ENCODE measurements around the gene KLF7. TPM values are rescaled to one million over a fixed set of nuclear protein-coding genes. Genes with fewer than 3 reads are reported as not detected.

The KLF7 gene
- total RNA-seq, 4 donors from 2014 or later: 22.5 to 63.5 (median 37.1) TPM

- no peak for DNase-seq
- Histone ChIP-seq H3K27me3 (no peaks in the 10 kb centered on the region), H3K27ac (no peak overlapping the region), H3K9me3 (no peaks in the 10 kb centered on the region), H3K4me1 (no peaks in the 10 kb centered on the region), H3K4me3 (no peak overlapping the region), H3K36me3 (no peaks in the 10 kb centered on the region)
- TF ChIP-seq, protein P1, sequence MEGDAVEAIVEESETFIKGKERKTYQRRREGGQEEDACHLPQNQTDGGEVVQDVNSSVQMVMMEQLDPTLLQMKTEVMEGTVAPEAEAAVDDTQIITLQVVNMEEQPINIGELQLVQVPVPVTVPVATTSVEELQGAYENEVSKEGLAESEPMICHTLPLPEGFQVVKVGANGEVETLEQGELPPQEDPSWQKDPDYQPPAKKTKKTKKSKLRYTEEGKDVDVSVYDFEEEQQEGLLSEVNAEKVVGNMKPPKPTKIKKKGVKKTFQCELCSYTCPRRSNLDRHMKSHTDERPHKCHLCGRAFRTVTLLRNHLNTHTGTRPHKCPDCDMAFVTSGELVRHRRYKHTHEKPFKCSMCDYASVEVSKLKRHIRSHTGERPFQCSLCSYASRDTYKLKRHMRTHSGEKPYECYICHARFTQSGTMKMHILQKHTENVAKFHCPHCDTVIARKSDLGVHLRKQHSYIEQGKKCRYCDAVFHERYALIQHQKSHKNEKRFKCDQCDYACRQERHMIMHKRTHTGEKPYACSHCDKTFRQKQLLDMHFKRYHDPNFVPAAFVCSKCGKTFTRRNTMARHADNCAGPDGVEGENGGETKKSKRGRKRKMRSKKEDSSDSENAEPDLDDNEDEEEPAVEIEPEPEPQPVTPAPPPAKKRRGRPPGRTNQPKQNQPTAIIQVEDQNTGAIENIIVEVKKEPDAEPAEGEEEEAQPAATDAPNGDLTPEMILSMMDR (IDR thresholded peaks at IDR 0.05): no peak
- no peak for TF ChIP-seq POLR2A (IDR thresholded peaks at IDR 0.05)
Observed at GRCh38 chr2:207188626-207189419, 23.1 kb upstream of the KLF7 start.

DNA sequence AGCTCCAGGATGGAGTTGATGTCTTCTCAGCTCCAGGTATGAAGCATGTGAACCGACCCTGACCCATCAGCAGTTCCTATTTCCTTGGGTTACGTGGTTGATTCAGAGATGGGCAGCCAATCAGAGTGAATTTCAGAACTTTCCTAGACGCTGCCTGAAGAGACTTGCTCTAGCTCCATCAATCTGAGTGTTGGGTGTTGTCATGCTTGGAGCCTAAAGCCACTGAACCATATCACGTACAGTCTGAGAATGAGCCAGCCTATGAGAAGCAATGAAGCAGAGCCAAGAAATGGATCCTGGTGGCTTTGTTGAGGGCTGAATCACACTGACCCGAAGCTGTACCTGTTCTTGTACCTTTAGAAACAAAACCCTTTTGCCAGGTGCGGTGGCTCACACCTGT, 19.6 kb upstream of the KLF7 start:
- TF ChIP-seq POLR2A (IDR thresholded peaks at IDR 0.05): no peak
- TF ChIP-seq, protein P1 (IDR thresholded peaks at IDR 0.05): no peak
- Histone ChIP-seq H3K9me3 (no peaks in the 10 kb centered on the region), H3K4me3 (no peak overlapping the region), H3K4me1 (no peaks in the 10 kb centered on the region), H3K36me3 (no peaks in the 10 kb centered on the region), H3K27me3 (no peaks in the 10 kb centered on the region), H3K27ac (no peak overlapping the region)
- no peak for DNase-seq

GRCh38 chr2:207184768-207185167, 19.0 kb upstream of the KLF7 start:
- Histone ChIP-seq H3K27ac (no peak overlapping the region), H3K4me1 (no peaks in the 10 kb centered on the region), H3K4me3 (no peak overlapping the region), H3K9me3 (no peaks in the 10 kb centered on the region), H3K27me3 (no peaks in the 10 kb centered on the region), H3K36me3 (no peaks in the 10 kb centered on the region)
- TF ChIP-seq, protein P1 (IDR thresholded peaks at IDR 0.05): no peak
- no peak for TF ChIP-seq POLR2A (IDR thresholded peaks at IDR 0.05)
- no peak for DNase-seq

DNA sequence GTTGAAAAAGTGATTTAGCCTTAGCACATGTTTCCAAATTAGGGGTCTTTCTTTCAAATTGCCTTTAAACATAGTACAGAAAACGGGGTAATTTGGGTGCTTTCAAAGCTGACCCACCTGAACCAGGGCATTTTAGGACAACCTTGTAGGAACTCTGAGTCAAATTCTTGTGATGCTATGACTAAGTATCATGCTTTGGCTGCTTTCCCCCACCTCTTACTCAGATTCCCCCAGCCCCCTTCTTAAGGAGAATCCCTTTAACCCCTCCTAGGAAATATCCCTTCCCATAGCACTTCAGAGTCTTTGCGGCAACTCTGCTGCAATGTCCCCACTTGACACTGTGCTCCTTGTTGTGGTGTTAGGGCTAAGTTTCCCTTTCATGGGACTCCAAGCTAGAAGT, 18.6 kb upstream of the KLF7 start:
- Histone ChIP-seq H3K4me1 (no peaks in the 10 kb centered on the region), H3K27me3 (no peaks in the 10 kb centered on the region), H3K4me3 (no peak overlapping the region), H3K36me3 (no peaks in the 10 kb centered on the region), H3K9me3 (no peaks in the 10 kb centered on the region), H3K27ac (no peak overlapping the region)
- DNase-seq: no peak
- TF ChIP-seq POLR2A (IDR thresholded peaks at IDR 0.05): no peak
- TF ChIP-seq, protein P1 (IDR thresholded peaks at IDR 0.05): no peak

- no peaks in the 10 kb centered on the region for H3K36me3 ChIP-seq
- no peak overlapping the region for H3K4me3 ChIP-seq
- no peak for DNase-seq
- H3K9me3 ChIP-seq: no peaks in the 10 kb centered on the region
- H3K27ac ChIP-seq: no peak overlapping the region
- H3K27me3 ChIP-seq: no peaks in the 10 kb centered on the region
- TF ChIP-seq POLR2A (IDR thresholded peaks at IDR 0.05): no peak
- H3K4me1 ChIP-seq: no peaks in the 10 kb centered on the region
Observed at GRCh38 chr2:207183506-207183905, 17.8 kb upstream of the KLF7 start.

GRCh38 chr2:207182911-207183310, 17.2 kb upstream of the KLF7 start:
- TF ChIP-seq, protein P1 (IDR thresholded peaks at IDR 0.05): no peak
- H3K27ac ChIP-seq: no peak overlapping the region
- no peak overlapping the region for H3K4me3 ChIP-seq
- no peaks in the 10 kb centered on the region for H3K9me3 ChIP-seq
- no peaks in the 10 kb centered on the region for H3K4me1 ChIP-seq
- no peaks in the 10 kb centered on the region for H3K27me3 ChIP-seq
- no peaks in the 10 kb centered on the region for H3K36me3 ChIP-seq
- no peak for DNase-seq
